ENCODE measurements around the gene CRYAB.

Gene CRYAB

DNA sequence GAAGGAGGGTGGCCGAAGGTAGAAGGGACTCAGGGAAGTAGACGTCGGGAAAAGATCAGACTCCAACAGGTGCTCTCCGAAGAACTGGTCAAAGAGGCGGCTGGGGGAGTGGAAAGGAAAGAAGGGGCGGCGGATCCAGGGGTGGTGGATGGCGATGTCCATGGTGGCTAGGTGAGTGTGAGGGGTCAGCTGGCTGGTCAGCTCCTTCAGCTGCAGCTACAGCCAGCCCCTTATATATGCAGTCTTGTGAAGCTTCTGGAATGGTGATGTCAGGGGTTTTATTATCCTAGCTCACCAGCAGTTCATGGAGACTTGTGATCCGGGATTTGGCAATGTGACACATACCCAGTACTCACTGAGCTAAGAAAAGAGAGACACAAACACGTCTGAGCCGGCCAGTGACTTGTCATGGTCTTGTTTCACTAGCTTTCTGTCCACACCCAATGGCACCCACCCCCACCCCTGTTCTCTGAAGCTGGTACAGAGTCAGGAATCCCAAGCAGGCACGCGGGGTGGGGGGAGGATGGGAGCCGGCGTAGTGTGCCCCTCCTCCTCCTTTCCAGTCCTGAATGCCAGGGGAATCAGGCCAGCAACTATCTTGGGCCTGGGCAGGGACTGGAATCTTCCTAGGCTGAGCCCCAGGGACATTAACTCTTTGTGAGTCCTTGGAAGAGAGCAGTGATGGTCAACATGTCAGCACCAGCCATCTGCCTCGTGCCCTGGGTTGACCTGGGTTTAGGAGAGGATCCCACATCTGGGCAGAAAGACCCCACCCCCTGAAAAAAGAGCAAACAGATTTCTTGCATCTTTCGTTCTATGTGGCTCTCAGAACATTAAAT lies at the start of gene CRYAB:
Gene CRYAB, minus strand, starts transcription at position 208 of the 839 bp plus-strand sequence. Its CDS starts 46 bp downstream, at position 162.
- peak; percentile 91 for DNase-seq

DNA sequence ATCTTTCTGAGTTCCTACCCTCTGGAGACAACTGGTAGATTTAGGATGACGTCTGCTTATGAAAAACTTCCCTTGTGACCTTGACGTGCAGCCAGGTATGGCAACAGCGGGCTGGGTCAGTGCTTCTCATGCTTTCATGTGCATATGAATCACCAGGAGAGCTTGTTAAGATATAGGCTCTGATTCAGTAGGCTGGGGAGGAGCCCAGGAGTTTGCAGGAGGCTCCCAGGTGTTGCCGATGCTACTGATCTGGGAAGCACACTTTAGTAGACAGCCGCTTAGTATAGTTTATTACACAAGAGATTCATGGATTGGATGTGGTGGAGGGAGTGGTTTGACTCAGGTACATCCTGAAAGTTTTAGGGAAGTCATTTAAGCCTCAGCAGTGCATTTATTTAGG lies 49.3 kb upstream of the CRYAB start:
- DNase-seq = peak; percentile 69

- no peak for DNase-seq
Observed at GRCh38 chr11:111957663-111958444, 46.3 kb upstream of the CRYAB start.

GRCh38 chr11:111954154-111954553 lies 42.6 kb upstream of the CRYAB start:
- no peak for DNase-seq

- DNase-seq = no peak
Observed at GRCh38 chr11:111951565-111951964, 40.0 kb upstream of the CRYAB start.

- DNase-seq = no peak
Observed at GRCh38 chr11:111949519-111950426, 38.2 kb upstream of the CRYAB start.

GRCh38 chr11:111947143-111947542 lies 35.6 kb upstream of the CRYAB start:
- no peak for DNase-seq

DNA sequence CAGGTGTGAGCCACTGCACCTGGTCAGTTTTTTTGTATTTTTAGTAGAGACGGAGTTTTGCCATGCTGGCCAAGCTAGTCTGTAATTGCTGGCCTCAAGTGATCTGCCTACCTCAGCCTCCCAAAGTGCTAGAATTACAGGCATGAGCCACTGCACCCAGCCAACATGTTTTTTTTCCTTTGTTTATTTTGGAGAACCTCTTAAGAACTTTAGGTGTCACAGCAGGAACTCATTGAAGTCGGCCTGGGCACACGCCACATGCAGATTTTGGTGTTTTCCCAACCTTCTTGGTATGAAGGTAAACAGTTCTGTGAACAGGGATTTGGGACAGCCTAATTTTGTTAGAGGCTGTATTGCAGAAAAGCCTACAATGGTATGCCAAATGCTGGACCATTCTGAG lies 34.9 kb upstream of the CRYAB start:
- DNase-seq = no peak

DNA sequence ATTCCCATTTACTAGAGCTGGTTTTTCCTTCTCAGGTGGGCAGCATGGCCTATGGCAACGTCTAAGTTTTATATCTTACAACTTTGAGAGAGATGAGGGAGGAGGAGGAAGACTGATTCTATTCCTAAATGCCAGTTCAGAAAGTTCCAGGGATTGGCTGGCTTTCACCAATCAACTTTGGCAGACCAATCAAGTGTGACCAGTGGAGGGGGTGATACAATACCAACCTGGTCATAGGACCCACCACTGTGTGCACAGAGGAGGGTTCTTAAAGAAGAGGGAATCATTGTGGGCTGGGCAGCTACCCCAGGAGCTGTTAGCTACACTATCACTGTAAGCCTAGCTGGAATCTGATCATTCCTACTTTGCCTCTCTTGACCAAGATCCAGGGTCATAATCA lies 33.6 kb upstream of the CRYAB start:
- no peak for DNase-seq

DNA sequence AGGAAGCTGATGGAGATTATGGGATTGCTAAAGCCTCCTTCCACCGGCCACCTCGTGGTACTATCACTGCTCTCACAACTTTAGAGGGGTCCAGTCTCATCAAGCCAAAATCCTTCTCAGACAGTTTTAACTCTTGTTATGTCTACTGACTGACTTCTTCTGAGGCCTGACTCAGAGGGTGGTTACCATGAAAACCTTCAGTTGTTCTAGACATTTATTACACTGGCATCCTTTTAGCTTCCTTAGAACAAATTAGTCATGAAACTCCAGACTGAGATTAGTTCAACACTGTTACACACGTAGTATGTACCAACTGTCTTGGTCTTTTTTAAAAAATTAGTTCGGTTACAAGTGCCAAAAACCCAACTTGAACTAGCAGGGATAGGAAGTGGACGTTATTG lies 33.1 kb upstream of the CRYAB start:
- no peak for DNase-seq

GRCh38 chr11:111944139-111944538 lies 32.6 kb upstream of the CRYAB start:
- DNase-seq = peak; percentile 61

- no peak for DNase-seq
Observed at GRCh38 chr11:111942829-111943228, 31.3 kb upstream of the CRYAB start.

GRCh38 chr11:111941963-111942362 lies 30.4 kb upstream of the CRYAB start:
- DNase-seq = no peak

GRCh38 chr11:111939836-111940604 lies 28.4 kb upstream of the CRYAB start:
- DNase-seq = peak; percentile 58

DNA sequence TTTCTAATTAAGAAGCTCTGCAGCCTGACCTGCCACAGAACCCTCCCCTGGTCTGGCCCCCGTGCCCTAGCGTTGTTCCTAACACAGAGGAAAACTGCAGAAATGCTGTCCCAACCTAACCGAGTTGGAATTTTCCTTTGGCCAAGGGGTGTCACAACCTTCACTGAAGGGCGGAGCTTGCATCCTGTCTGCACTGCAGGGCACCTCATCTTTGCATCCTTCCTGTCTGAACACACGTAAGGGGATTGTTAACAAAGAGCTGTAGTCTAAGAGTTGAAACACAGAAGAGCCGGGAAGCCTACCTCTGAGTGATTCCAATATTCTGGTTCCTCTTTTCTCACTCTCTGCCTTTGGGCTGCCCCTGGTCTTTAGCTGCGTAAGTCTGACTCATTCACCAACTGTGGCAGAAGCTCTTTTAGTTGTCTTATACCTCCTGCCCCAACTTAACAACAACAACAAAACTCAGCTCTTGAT lies 27.2 kb upstream of the CRYAB start:
- DNase-seq = peak; percentile 59

- no peak for DNase-seq
Observed at GRCh38 chr11:111937844-111938243, 26.3 kb upstream of the CRYAB start.

DNA sequence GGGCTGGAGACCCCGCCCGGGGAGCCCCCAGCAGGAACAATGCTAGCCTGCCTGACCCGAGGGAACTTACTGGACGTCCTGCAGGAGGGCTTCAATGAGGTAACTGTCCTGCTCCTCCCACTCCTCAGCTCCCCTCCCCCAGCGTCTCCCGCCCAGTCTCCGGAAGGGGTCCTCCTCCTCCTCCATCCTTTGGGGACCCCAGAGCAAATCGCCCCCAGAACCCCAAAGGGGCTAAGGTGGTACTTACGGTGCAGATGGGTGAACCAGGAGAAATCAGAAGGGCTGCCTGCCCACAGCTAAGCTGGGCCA lies 25.8 kb upstream of the CRYAB start:
- no peak for DNase-seq

DNA sequence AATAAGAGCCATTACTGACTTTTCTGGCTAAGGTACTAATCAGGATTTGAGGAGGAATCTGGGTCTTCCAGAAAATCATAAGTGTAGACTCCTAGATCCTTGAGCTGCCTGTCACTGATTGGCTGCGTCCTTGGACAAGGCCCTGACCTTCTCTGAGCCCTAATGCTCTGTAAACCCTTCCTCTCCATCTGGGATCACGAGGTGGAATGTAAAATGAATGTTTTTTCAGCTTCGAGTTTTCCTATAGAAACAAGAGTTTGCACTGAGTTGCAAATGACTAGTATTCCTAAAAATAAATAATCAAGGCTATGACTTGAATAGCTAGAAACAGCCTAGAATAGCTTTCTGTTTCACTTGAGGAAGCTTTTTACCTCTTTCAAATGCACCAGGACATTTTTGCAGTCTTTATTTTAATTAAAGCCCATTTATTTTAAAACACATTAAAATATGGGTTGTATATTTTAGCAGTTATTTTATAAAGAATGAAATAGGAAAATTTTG lies 24.5 kb upstream of the CRYAB start:
- DNase-seq = no peak

DNA sequence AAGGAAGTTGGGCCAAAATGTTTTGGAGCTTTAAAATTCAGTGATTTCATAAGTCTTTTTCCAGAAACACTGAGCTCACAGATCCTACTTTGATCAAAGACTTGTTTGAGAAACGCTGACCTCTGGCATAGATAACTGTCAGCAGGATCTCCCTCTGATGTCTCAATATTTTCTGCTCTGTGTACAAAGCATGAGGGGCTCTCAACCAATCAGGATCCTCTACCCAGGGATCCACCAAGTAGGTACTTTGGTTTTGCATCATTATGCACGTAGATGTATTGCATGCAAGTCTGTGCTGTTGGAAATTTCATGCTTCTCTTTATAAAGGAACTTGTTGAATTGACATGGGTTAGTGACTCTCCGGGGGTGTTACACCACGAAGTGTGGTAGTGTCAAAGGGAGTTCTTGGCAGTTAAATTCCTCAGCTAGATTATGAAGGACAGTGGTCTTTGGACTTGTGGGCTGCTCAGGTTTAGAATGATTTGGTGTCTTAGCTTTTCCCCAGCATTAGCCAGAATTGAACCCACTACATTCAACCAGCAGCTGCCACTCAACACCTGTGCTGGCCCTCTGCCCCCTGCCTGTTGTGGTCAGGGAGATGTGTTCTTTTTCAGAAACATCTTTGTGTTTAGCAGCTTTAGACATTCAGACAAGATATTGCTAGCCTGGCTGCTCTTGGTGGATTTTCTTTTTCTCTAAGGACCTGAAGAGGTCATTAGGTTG lies 23.9 kb upstream of the CRYAB start:
- DNase-seq = no peak

GRCh38 chr11:111934306-111934705 lies 22.7 kb upstream of the CRYAB start:
- no peak for DNase-seq

GRCh38 chr11:111933872-111934271 lies 22.3 kb upstream of the CRYAB start:
- no peak for DNase-seq
